Stimulated activated CD4-positive, alpha-beta T cell treated with anti-CD3 and anti-CD28 coated beads, TNF-alpha, amount 100 ng/mL, for 4 hours (primary cell): Measurements from ENCODE around the gene COPB2.

ENCODE experiments used
- DNase-seq, 3 experiments: peaks; one replicate each; pipeline ENCODE4 v3.0.0-alpha.2; 2020; ENCODE audit warnings: low read depth in 3 of 3

The COPB2 gene

DNA sequence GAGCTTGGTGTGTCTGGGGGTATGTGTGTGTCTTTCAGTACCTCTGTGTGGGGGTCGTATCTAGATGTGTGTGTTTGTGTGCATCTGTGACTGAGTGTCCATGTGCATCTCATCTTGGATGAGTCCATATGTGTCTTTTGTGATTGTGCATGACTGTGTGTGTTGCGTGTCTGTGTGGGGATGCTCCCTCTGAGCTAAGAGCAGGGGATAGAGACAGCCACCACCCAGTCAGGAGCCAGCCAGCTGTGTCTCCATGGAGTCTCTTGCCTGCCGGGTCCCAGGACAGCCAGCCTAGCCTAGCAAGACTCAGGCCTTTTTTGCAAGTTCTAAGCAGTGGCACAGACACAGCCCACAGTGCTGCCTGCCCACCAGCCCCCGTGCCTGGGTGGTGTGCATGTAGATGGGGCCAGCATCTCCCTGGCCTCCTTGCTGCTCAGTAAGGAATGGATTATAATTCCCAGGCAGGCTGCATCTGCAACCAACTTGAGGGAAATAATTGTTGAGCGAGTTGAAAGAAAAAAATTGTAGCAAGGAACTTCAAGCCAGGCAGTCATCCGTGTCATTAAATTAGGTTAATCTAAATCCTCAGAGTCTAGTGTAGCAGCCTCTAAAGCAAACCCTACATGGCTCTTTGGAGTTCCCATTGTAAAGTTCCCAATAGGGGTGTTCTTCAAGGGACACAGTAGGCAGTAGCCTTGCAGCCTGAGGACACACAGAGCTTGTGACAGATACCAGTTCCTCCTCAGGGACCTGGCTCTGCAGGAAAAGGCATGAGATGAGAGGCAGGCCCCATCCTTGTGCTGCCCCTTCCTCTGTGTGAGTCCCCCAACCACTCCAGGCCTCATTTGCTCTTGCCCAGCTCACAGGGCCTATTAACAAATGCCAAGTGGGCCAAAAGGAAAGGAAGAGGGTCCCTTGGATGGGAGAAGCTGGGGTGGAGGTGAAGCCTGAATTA, 81.6 kb downstream of the COPB2 start:
- DNase-seq, result no peak
